Occipital lobe (tissue), 2 donors: ENCODE data around the gene INPP4B. TPM values are rescaled to one million over a fixed set of nuclear protein-coding genes. Genes with fewer than 3 reads are reported as not detected.

Source experiments
- DNase-seq: peaks from one replicate; lab custom pipeline; 2025; lab: John Stamatoyannopoulos, UW
- total RNA-seq: library from RNA; depleted of rRNA; stranded (reverse); fragments of >200 nt; gene quantifications from one replicate; pipeline ENCODE4 v1.2.3, GENCODE V29; 2014

INPP4B gene
- total RNA-seq, 1 donor from 2014 or later = 6.7 TPM

- DNase-seq = no peak
These were observed 104.1 kb downstream of the INPP4B start for GRCh38 chr4:142741995-142742394.

- DNase-seq = no peak
These were observed 117.9 kb downstream of the INPP4B start for GRCh38 chr4:142728233-142728632.

- no peak for DNase-seq
These were observed 119.0 kb downstream of the INPP4B start for GRCh38 chr4:142727149-142727548.

GRCh38 chr4:142725886-142726285 lies 120.2 kb downstream of the INPP4B start:
- no peak for DNase-seq

GRCh38 chr4:142721187-142721586 lies 124.9 kb downstream of the INPP4B start:
- no peak for DNase-seq

- DNase-seq = no peak
These were observed 126.1 kb downstream of the INPP4B start for GRCh38 chr4:142719854-142720541.

GRCh38 chr4:142718981-142719380 lies 127.1 kb downstream of the INPP4B start:
- no peak for DNase-seq

- no peak for DNase-seq
These were observed 130.4 kb downstream of the INPP4B start for GRCh38 chr4:142715727-142716126.

- no peak for DNase-seq
These were observed 132.6 kb downstream of the INPP4B start for GRCh38 chr4:142713282-142714030.

- DNase-seq = no peak
These were observed 137.9 kb downstream of the INPP4B start for GRCh38 chr4:142708231-142708630.

- DNase-seq = no peak
These were observed 138.7 kb downstream of the INPP4B start for GRCh38 chr4:142707401-142707800.

GRCh38 chr4:142706381-142706780 lies 139.7 kb downstream of the INPP4B start:
- DNase-seq = no peak

- DNase-seq = no peak
These were observed 140.3 kb downstream of the INPP4B start for GRCh38 chr4:142705820-142706219.

- no peak for DNase-seq
These were observed 142.3 kb downstream of the INPP4B start for GRCh38 chr4:142703694-142704309.

- no peak for DNase-seq
These were observed 145.1 kb downstream of the INPP4B start for GRCh38 chr4:142701017-142701416.

GRCh38 chr4:142700531-142700930 lies 145.6 kb downstream of the INPP4B start:
- DNase-seq = no peak

- DNase-seq = no peak
These were observed 147.5 kb downstream of the INPP4B start for GRCh38 chr4:142698552-142698951.

- DNase-seq = no peak
These were observed 148.2 kb downstream of the INPP4B start for GRCh38 chr4:142697928-142698327.

GRCh38 chr4:142697320-142697719 lies 148.8 kb downstream of the INPP4B start:
- DNase-seq = no peak

- DNase-seq = no peak
These were observed 149.6 kb downstream of the INPP4B start for GRCh38 chr4:142696334-142697122.

GRCh38 chr4:142690406-142691163 lies 155.5 kb downstream of the INPP4B start:
- DNase-seq = no peak
